ENCODE data around the gene FBLN2. TPM values are rescaled to one million over a fixed set of nuclear protein-coding genes. Genes with fewer than 3 reads are reported as not detected.
A peak's percentile ranks its signal among the peaks of the same experiment; 100 is the strongest.

FBLN2 gene
- polyA plus RNA-seq, 1 of the 3 experiments (the other 2 are of a cell fraction) = 5.2 TPM

DNA sequence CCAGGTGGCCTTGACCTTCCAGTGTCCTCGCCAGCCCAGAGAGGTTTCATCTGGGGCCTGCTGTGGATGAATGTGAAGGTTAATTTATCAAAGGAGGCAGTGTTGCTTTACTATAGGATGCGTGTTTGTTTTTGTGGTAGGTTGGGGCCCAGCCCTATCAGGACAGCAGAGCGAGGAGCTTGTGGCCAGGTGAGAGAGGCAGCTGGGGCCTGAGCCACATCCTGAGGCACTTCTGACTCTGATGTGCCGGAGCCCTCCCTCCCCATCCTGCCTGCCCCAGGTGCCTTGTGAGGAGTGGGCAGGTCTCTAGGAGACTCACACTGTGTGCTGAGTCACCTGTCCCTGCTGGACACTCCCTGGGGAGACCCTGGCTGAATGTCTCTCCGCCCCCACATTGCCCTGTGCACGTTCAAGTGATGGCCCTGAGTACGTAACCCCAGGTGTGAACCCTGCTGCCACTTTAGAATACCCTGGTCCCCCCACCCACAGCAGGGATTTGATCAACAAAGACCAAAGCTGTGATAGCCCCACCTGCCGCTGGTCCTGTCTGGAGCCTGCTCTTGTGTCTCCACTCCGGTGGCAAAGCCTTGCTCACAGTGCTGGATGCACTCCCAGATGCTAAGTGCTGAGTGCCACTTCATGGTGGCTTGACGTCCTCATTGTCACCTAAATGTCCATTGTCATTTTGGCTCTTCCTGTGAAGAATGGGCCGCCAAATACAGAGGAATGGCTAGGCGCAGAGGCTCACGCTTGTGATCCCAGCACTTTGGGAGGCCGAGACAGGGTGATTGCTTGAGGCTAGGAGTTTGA lies 16.0 kb downstream of the FBLN2 start:
- POLR2A ChIA-PET = interaction anchor here (1.5 to 3.8 kb wide), 2 partner anchors 10 to 39 kb away, joined by 4 to 41 read pairs; no protein-coding TSS in a partner anchor
- WGBS (ENCODE audit: low lambda C conversion rate) = 79% methylated on average over 10 of the region's 14 CpGs
- H3K4me3 ChIP-seq (ENCODE audit: low read depth in 2 of 2, low read length in 1 of 2) = no peak overlapping the region

DNA sequence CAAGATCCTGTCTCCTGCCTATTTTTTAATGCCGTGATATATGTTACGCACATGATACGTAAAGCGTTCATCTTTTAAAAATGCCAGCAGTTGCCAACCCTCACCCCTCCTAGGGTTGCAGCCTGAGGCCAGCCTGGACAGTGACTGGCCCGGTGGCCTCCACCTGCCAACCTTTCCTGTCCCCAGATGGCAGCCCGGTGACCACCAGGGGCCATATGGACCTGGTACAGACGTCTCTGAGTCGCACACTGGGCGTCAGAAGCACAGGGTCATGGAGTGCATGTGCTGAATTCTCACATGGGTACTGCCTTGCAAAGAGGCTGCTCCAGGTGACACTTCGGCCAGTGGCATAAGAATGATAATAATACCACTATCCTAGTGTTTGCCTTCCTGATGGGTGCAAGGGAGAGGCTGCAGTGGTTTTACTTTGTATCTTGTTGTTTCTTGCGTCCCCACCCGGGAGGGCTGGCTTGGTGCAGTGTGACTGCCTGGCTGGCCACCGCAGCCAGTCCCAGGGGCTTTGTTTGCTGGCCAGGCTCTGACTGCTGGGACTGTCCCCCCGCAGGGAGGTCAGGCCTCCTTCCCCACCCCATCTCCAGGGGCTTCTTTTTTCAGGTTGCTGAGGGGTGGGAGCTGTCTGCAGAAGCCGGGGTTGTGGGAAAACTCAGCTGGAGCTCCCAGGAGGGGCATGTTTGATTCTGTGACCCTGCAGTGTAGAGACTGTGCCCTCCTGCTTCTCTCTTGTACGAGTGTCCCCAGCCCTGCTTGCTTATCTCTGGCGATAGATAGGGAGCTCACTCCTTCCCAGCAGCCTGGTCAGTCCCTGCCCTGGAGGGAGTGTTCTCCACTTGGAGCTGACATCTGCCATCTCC lies 16.9 kb downstream of the FBLN2 start:
- CTCF ChIA-PET = interaction anchor here (0.7 to 6.3 kb wide), 9 partner anchors 10 to 315 kb away, joined by 3 to 39 read pairs (median 4); partner anchors contain the start of gene FBLN2

More for the DNA sequence above, 16.0 kb downstream of the FBLN2 start:
- peak overlapping the region in 1 of 2 experiments; percentile 95; a peak in 2 of 4 replicates for H3K27ac ChIP-seq (ENCODE audit: low read depth in 2 of 2, low read length in 1 of 2)
- no peaks in the 10 kb centered on the region for H3K9me3 ChIP-seq
- no peaks in the 10 kb centered on the region for H4K20me1 ChIP-seq (ENCODE audit: insufficient read depth)
- no peaks in the 10 kb centered on the region for H3K36me3 ChIP-seq (replicated peaks in 1 of 2; ENCODE audit: control insufficient read depth in 1 of 2, insufficient read depth in 2 of 2, low read length in 1 of 2)
- no peaks in the 10 kb centered on the region for H3F3A ChIP-seq (replicated peaks; ENCODE audit: insufficient read depth)
- no peak overlapping the region for H3K9ac ChIP-seq
- CTCF ChIA-PET = interaction anchor here (1.5 to 6.3 kb wide), 6 partner anchors 10 to 316 kb away, joined by 4 to 39 read pairs (median 8); partner anchors contain the start of gene FBLN2
- no peak overlapping the region for H2AFZ ChIP-seq (ENCODE audit: low read depth)
- TF ChIP-seq, protein P1, sequence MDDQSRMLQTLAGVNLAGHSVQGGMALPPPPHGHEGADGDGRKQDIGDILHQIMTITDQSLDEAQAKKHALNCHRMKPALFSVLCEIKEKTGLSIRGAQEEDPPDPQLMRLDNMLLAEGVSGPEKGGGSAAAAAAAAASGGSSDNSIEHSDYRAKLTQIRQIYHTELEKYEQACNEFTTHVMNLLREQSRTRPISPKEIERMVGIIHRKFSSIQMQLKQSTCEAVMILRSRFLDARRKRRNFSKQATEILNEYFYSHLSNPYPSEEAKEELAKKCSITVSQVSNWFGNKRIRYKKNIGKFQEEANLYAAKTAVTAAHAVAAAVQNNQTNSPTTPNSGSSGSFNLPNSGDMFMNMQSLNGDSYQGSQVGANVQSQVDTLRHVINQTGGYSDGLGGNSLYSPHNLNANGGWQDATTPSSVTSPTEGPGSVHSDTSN (IDR thresholded peaks at IDR 0.05) = no peak
- no peak for DNase-seq
- peaks cover 0 to 71% of the 10 kb centered on the region in 2 experiments; a peak in 2 of 4 replicates for H3K4me1 ChIP-seq (ENCODE audit: control insufficient read depth in 1 of 2, insufficient read depth in 2 of 2, low read depth in 1 of 2, low read length in 1 of 2)
- no peaks in the 10 kb centered on the region for H3K27me3 ChIP-seq (ENCODE audit: insufficient read depth)
- H3K4me2 ChIP-seq = no peak overlapping the region
- H3K9me2 ChIP-seq = no peaks in the 10 kb centered on the region
- no peaks in the 10 kb centered on the region for H3K79me2 ChIP-seq (ENCODE audit: insufficient read depth)

More for the DNA sequence above, 16.9 kb downstream of the FBLN2 start:
- TF ChIP-seq CHD2 (IDR thresholded peaks at IDR 0.05; ENCODE audit: low read length, partially characterized antibody) (peak; percentile 67), MXI1 (IDR thresholded peaks at IDR 0.05; ENCODE audit: low read depth, low read length) (peak; percentile 65; the same call in 1 of the 2 replicates), RAD21 (IDR thresholded peaks at IDR 0.05; ENCODE audit: low read length) (peak; percentile 32), EP300 (IDR thresholded peaks at IDR 0.05; ENCODE audit: borderline replicate concordance in 1 of 2, low read depth in 1 of 2, low read length in 1 of 2) (peak in 1 of 2 experiments; percentile 90; a peak in 2 of 4 replicates), SMC3 (IDR thresholded peaks at IDR 0.05; ENCODE audit: low read depth, low read length) (peak; percentile 14; the same call in 1 of the 2 replicates), RCOR1 (IDR thresholded peaks at IDR 0.05; ENCODE audit: low read length) (peak; percentile 81), YY1 (IDR thresholded peaks at IDR 0.05; ENCODE audit: low read depth) (no peak), GATA2 (CRISPR knock-in tag; IDR thresholded peaks at IDR 0.05) (peak; percentile 92), POLR2AphosphoS5 (IDR thresholded peaks at IDR 0.05; ENCODE audit: low read depth, low read length) (no peak), TAF1 (IDR thresholded peaks at IDR 0.05; ENCODE audit: borderline replicate concordance, low read depth, low read length) (no peak), FOXJ3 (CRISPR knock-in tag; IDR thresholded peaks at IDR 0.05) (0 out of 2 replicates have a peak, but pooled peaks have one; percentile 61)
- no peaks in the 10 kb centered on the region for H4K20me1 ChIP-seq (ENCODE audit: insufficient read depth)
- H3K9me2 ChIP-seq = no peaks in the 10 kb centered on the region
- no peaks in the 10 kb centered on the region for H3F3A ChIP-seq (replicated peaks; ENCODE audit: insufficient read depth)
- H3K27ac ChIP-seq (ENCODE audit: low read depth in 2 of 2, low read length in 1 of 2) = peak overlapping the region in 1 of 2 experiments; percentile 95; a peak in 2 of 4 replicates
- no peak overlapping the region for H2AFZ ChIP-seq (ENCODE audit: low read depth)
- DNase-seq = peak; percentile 88
- peaks cover 0 to 79% of the 10 kb centered on the region in 2 experiments; a peak in 2 of 4 replicates for H3K4me1 ChIP-seq (ENCODE audit: control insufficient read depth in 1 of 2, insufficient read depth in 2 of 2, low read depth in 1 of 2, low read length in 1 of 2)
- 77% methylated on average over 11 of the region's 17 CpGs for WGBS (ENCODE audit: low lambda C conversion rate)
- POLR2A ChIA-PET = interaction anchor here (0.5 to 3.8 kb wide), 10 partner anchors 9 to 83 kb away, joined by 3 to 41 read pairs (median 4); no protein-coding TSS in a partner anchor
- no peaks in the 10 kb centered on the region for H3K79me2 ChIP-seq (ENCODE audit: insufficient read depth)
- H3K36me3 ChIP-seq (replicated peaks in 1 of 2; ENCODE audit: control insufficient read depth in 1 of 2, insufficient read depth in 2 of 2, low read length in 1 of 2) = no peaks in the 10 kb centered on the region
- H3K27me3 ChIP-seq (ENCODE audit: insufficient read depth) = no peaks in the 10 kb centered on the region
- H3K4me3 ChIP-seq (ENCODE audit: low read depth in 2 of 2, low read length in 1 of 2) = no peak overlapping the region
- H3K4me2 ChIP-seq = no peak overlapping the region
- no peak overlapping the region for H3K9ac ChIP-seq
- no peaks in the 10 kb centered on the region for H3K9me3 ChIP-seq

Measured in SK-N-SH (cell line).